H54 (cell line): Measurements from ENCODE around the gene CHIA.

Experiments
- DNase-seq: peaks from one replicate; pipeline ENCODE4 v3.0.0; 2011; ENCODE audit warnings: low spot score, mixed read lengths; ENCODE audit not compliant: insufficient read length
- FAIRE-seq: peaks from 3 replicates; lab custom pipeline; 2011; peaks lifted over from hg19 to GRCh38; lab: Jason Lieb, UNC
- POLR2A ChIP-seq: IDR thresholded peaks from 2 replicates; pipeline ENCODE4 v1.6.1; 2011; ENCODE audit warnings: low read depth, mild to moderate bottlenecking, low read length

The CHIA gene

DNA sequence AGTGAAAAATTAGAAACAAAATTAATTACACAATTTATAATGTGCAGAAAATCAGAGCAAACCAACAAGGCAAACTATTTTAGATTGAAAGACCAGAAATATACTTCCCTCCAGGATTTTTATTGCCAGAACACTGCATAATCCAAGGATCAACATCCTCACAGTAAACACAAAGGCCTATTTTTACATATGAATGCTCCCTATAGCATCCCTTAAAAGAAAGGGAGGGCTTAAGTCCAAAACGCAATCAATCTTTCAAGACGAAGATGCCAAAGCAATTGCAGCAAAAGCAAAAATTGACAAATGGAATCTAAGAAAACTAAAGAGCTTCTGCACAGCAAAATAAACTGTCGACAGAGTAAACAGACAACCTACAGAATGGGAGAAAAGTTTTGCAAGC, 18.6 kb upstream of the CHIA start:
- TF ChIP-seq POLR2A, result no peak
- no peak for DNase-seq
- FAIRE-seq, result no peak

DNA sequence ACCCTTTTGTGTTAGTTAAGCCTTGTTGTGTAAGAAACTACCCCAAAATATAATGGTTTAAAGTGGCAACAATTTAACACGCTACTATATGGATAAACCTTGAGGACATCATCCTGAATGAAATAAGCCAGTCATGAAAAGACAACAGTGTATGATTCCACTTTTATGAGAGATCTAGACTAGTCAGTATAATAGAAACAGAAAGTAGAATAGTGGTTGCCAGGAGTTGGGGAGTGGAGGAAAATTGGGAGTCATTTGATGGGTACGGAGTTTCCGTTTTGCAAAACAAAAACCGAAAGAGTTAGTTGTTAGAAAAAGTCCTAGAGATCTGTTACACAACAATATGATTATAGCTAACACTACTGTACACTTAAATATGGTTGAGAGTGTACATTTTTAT, 16.0 kb upstream of the CHIA start:
- no peak for DNase-seq
- TF ChIP-seq POLR2A, result no peak
- FAIRE-seq, result peak; percentile 53

DNA sequence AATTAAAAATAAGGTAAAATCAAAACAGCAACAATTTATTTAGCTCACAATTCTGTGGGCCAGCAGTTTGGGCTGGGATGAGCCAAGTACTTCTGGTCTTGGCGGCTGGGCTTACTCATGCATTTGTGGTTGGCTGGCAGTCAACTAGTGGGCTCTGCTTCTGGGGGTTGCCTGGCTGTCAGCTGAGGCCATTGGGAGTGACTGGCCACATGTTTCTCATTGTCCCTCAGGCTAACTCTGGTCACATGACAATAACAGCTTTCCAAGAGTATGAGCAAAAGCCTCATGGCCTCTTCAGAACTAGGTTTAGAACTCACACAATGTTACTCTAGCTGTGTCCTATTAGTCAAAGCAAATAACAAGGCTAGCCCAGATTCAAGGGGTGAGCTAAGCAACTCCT, 15.6 kb upstream of the CHIA start:
- peak; percentile 90 for FAIRE-seq
- peak; percentile 39 for DNase-seq
- TF ChIP-seq POLR2A, result no peak

DNA sequence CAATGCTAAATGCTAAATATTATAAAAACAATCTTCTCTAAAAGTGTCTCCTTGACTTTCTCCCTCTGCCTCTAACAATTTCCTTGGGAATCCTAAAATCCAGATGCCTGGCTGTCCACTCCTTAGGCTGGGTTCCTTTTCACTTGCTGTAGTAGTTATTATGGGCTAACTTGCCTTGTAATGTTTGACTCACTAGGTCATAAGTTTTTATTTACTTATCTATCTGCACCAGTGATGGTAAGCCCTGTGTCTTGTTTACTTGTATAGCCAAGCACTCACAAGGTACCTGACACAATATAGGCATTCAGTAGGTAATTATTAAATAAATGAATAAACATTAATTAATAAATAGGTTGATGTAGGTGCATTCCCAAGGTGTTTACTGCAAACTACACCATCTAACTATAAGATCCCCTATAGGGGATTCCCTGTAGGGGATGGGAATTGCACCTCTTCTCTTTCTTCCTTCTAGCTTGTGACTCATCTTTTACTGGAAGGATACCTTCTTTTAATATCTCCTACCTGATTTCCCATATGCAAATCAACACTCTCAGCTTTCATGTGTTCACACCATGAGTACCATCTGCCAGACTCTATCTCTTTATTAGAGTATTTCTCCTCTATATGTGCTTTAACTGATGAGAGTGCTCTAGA, 14.7 kb upstream of the CHIA start:
- DNase-seq, result no peak
- no peak for TF ChIP-seq POLR2A
- no peak for FAIRE-seq

DNA sequence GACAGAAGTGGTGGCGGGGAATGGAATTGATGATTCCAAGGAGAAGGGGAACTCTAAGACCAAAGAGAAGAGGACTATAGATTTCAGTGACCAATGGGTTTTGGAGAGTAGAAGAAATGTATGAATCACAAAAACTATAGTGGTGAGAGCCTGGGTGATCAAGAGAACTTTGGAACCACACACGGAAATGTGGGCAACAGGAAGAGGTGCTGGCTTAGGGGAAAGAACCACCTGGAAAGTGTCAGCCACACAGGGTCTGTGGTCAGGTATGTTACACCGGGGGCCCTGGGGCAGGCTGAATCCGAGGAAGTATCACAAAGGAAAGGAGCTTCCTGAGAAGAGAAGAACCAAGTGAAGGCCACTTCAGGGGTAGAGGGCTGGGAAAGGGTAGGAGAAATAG, 11.5 kb upstream of the CHIA start:
- DNase-seq (no peak), FAIRE-seq (no peak)

DNA sequence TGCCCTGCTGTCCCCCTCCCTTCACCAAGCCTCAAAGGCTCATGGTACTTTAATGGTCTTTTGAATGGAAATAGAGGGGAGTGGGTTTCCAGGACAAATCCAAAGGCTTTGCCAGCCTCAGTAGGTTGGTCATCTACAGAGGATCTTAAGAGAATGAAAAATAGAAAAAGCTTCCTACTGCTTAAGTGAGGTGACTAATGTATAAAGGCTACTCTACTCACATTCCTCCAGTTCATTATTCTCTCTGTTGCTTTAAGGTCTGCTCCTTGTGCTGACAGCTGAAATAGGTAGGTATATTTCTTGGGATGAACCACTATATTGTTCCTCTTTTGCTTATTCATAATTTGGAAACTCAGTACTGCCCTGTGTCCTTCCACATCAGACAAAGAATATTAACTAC, 10.4 kb upstream of the CHIA start:
- no peak for DNase-seq
- no peak for FAIRE-seq
- no peak for TF ChIP-seq POLR2A

More for the DNA sequence above, 11.5 kb upstream of the CHIA start:
- no peak for TF ChIP-seq POLR2A

DNA sequence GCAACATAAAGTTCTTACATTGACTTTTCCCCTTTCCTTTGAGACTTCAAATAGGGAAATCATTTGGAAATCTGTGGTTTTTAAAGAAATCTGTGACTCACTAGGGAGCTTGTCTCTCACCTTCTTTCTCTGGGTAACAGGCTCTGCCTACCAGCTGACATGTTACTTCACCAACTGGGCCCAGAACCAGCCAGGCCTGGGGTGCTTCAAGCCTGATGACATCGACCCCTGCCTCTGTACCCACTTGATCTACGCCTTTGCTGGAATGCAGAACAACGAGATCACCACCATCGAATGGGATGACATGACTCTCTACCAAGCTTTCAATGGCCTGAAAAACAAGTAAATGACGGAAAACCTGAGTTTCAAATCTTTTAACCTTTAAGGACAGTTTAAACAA, 9.2 kb upstream of the CHIA start:
- no peak for TF ChIP-seq POLR2A
- FAIRE-seq (no peak), DNase-seq (no peak)

DNA sequence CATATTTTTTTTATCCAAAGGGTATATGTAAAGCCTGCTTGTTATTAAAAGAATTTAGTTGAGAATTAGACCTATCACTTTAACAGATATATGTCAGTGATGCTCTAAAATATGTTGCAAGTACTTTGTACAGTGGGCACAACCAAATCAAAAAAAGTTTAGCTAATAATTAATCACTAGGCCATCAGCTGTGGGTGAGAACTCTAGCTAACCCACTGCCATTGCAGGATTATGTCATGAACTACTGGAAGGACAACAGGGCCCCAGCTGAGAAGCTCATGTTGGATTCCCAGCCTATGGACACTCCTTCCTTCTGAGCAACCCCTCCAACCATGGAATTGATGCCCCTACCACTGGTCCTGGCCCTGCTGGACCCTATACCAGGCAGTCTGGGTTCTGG, 6.8 kb upstream of the CHIA start:
- FAIRE-seq (no peak), DNase-seq (no peak)
- TF ChIP-seq POLR2A, result no peak

DNA sequence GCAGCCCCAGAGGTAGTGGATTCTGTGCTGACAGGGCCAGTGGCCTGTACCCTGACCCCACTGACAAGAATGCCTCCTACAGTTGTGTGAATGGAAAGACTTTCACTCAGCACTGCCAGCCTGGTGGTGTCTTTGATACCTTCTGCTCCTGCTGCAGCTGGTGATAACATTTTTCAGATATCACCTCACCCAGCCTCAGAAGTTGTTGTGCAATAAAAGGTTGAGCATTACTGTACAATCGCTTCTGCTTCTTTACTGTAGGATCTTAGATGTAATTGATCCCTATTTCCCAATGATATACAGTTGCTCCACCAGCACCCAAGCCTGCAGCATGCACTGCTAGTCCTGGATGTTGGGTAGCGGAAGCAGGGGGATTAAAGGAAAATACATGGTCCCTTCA, 4.8 kb upstream of the CHIA start:
- FAIRE-seq, result no peak
- no peak for TF ChIP-seq POLR2A
- no peak for DNase-seq

DNA sequence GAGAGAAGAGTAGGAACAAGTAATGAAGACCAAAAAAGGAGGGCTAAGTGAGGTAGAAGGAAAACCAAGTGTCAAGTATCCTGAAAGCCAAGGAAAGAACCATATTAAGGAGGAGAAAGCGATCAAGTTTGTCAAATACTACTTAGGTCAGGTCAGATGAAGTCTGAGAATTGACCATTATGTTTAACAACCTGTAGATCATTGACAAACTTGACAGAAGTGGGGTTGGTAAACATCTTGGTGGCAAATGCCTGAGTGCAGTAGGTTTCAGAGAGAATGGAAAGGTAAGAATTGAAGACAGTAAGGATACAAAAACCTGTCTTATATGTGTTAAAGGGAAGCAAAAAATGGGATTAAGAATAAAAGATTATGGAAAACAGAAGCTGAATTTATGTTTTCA, 3.7 kb upstream of the CHIA start:
- FAIRE-seq (no peak), DNase-seq (no peak)
- TF ChIP-seq POLR2A, result no peak

DNA sequence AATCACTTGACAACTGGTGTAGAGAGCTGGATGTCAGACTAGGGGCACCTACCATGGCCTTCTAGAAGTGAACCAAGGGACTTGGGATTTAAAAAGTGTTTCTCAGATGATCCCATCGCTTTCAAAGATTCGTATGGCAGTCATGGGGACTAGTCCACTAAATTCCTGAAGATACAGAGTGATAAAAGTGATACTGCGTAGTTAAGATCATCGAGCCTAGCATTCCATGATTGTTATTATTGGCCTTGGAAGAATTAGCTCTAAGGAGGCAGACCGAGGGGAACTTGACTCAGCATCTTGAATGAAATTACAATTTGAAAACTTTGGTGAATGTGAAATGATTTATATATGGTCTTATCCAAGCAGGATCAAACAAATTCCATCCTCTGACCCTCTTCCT, 1.3 kb upstream of the CHIA start:
- FAIRE-seq (no peak), DNase-seq (no peak)
- TF ChIP-seq POLR2A, result no peak

DNA sequence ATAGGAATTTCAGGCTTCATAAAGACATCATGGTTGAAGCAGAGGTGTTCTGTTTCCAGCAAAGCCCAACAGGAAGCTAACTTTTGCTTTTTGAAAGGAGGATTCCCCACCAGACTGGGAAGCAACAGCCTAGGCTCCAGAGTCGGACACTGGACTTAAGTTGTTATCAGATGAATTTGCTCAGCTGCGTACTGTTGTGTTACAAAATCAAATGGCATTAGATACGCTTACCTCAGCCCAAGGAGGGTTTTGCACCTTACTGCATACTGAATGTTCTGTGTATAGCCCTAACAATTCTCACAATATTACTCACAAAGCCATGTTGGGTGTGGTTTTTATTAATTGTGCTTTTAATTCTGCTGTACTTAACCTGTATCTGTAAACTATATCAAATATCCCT, 547 bp upstream of the CHIA start:
- DNase-seq, result no peak
- TF ChIP-seq POLR2A, result no peak
- FAIRE-seq, result no peak

DNA sequence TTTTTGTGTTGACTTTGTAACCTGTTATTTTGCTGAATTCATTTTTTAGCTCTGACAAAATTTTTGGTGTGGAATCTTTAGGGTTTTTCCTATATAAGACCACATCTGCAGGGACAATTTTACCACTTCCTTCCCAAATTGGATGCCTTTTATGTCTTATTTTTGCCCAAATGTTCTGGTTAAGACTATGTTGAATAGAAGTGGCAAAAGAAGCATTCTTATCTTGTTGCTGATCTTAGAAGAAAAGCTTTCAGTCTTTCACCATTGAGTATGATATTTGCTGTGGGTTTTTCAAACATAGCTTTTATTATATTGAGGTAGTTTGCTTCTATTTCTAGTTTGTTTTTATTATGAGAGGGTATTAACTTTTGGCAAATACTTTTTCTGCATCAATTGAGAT, 3.7 kb downstream of the CHIA start:
- TF ChIP-seq POLR2A, result no peak
- FAIRE-seq, result no peak

DNA sequence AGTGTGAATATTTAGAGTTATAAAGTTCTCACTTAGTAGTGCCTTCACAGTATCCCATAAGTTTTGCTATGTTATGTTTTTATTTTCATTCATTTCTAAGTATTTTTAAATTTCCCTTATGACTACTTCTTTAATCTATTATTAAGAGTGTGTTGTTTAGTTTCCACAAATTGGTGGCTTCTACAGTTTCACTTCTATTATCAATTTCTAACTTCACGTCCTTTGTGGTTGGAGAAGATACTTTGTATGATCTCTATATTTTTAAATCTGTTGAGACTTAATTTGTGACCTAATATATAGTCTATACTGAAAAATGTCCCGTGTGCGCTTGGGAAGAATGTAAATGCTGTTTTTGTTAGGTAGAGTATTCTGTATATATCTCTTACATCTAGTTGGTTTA, 11.7 kb downstream of the CHIA start:
- DNase-seq, result no peak
- no peak for TF ChIP-seq POLR2A
- FAIRE-seq, result no peak

More for the DNA sequence above, 3.7 kb downstream of the CHIA start:
- no peak for DNase-seq

DNA sequence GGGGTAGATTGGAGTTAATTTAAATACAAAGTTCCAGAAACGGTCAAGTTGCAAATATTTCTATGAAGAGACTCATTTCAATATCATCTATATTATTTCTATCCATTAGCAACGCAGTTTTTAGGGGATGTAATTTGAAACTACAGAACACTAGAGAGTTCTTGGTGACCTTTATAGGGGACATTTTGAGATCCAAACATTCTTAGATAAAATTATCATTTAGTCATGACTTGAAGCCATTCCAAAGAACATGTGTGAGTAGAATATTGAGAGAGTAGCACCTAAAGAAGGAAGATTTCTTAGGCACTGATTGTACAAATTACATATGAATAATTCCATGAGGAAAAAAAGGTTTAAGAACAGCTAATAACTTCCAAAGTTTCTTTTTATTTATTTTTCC, 19.0 kb downstream of the CHIA start:
- FAIRE-seq (no peak), DNase-seq (no peak)
- TF ChIP-seq POLR2A, result no peak

DNA sequence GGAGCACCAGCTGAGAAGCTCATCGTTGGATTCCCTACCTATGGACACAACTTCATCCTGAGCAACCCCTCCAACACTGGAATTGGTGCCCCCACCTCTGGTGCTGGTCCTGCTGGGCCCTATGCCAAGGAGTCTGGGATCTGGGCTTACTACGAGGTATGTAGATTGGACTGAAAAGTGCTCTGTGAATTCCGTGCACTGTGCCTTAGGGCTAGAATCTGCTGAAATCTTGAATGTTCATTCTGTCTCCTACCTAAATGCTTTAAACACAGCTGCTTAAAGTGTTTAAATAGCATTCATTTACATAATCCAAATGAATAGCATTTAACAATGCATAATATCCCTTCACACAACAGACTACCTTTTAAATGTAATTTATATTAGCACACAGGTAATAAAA, 27.9 kb downstream of the CHIA start:
- no peak for DNase-seq
- no peak for FAIRE-seq
- TF ChIP-seq POLR2A, result no peak
